Measurements from ENCODE around the gene FHOD3.

Gene FHOD3

GRCh38 chr18:36602071-36602470 lies 304.6 kb downstream of the FHOD3 start:
- DNase-seq = no peak

GRCh38 chr18:36602620-36603019 lies 305.1 kb downstream of the FHOD3 start:
- no peak for DNase-seq

- DNase-seq = no peak
Measured at GRCh38 chr18:36608107-36608506, 310.6 kb downstream of the FHOD3 start.

GRCh38 chr18:36610258-36610657 lies 312.7 kb downstream of the FHOD3 start:
- no peak for DNase-seq

- no peak for DNase-seq
Measured at GRCh38 chr18:36610661-36611060, 313.1 kb downstream of the FHOD3 start.

DNA sequence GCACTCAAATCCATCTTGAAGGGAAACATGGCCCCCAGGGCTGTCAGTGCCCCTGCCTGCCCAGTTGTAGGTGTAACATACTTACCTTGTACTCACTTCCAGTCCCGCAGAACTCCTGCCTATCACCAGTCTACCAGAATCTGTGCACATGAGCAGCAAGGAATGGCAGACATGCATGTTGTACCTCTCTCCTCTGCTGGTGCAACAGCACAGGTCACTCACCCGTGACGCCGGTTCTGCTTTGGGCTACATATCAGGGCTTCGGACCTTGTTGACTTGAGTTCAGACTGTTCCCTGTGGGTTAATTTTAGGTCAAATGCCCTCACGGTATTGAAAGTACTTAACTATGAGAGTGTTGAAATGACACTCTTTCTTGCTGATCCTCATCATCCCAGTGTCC lies 315.6 kb downstream of the FHOD3 start:
- DNase-seq = no peak

GRCh38 chr18:36613810-36614209 lies 316.3 kb downstream of the FHOD3 start:
- no peak for DNase-seq

GRCh38 chr18:36620788-36621187 lies 323.3 kb downstream of the FHOD3 start:
- DNase-seq = no peak

- no peak for DNase-seq
Measured at GRCh38 chr18:36622610-36623009, 325.1 kb downstream of the FHOD3 start.

DNA sequence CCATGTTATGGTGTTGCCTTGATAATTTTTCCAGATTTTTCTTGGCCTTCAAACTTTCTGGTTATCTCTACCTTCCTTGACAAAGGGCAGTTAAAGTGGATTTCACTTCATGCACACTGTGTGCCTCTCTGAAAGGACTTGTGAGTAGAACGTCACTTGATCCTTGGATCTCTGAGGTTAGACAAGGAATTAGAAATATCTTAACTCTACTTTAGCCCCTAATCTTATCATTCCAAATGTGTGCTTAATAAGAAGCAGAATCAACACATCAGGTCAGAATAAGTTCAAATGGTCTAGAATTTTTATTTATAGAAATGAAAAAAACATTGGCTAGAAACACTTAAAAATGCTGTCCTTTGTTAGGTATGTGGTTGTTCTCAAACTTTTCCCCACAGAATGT lies 325.6 kb downstream of the FHOD3 start:
- DNase-seq = no peak

DNA sequence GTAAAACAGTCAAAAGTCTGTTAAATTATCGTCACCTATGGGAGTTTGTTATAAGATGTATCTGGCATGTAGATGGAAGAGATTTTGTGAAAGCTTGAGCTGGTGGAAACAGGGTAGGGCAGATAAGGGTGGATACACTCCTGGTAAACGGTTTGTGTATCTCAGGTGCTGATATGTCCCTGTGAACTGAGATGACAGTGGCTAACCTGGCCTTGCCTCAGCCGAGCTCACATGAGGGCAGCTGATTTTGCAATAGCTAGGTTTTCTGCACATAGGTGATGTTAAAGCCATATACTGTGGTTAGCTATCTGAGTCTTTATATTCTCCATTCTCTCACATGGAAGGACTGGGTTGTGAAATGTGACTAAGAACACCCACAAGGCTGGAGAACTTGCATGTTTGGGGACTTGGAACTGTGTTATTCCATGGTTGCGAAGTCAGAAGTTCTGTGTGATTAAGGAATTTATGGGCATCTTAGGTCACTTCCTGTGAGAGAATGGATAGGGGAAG lies 326.2 kb downstream of the FHOD3 start:
- no peak for DNase-seq

DNA sequence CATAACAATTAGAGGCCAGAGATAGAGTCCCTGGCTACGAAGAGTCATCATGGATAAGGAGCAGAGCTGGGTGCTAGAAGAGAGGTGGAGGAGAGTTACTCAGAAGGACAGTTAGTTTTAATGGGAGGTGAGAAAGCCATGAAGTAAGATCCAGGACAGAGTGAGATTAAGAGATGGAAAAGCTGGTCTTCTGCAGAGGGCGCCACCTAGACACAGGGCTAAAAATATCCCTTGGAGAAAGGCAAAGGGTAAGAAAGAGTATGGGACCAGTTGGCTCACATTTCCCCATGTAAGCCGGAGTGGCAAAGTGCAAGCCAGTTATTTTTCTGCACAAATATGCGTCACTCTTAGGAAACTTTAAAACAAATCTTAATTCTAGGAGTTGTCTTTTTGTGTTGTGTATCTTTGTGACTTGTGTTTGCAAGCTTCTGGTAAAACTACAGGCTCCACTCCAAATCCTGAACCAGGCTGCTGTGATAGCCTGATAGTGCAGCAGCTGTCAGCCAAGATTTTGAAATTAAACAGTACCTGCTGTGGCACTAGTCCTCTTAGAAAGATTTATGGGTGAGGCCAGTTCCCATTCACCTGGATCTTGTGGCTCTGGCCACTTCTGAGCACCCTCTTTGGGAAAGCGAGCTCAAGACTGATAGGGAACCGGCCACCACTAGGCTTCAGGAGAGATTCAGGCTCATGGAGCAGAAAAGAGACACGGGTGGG lies 327.1 kb downstream of the FHOD3 start:
- DNase-seq = no peak

- no peak for DNase-seq
Measured at GRCh38 chr18:36625386-36625785, 327.9 kb downstream of the FHOD3 start.

DNA sequence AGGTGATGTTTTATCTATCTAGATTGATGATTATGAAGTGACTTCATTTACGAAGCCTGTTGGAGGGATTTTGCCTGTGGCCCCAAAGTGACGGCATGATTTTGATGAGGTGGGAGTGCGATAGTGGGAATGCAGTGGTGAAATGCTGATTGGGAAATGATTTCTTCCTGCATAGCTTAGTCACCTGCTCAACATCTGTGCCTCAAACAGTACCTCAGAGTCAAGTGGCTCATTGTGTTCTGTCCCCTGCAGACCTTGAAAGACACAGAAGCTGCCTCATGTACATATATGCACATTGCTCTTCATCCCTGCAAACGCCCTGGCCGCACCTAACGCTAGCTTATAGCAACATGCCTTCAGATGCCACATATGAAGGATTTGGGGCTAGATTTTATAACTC lies 330.1 kb downstream of the FHOD3 start:
- DNase-seq = no peak

GRCh38 chr18:36628435-36629137 lies 331.1 kb downstream of the FHOD3 start:
- DNase-seq = no peak

- DNase-seq = no peak
Measured at GRCh38 chr18:36629138-36629530, 331.6 kb downstream of the FHOD3 start.

DNA sequence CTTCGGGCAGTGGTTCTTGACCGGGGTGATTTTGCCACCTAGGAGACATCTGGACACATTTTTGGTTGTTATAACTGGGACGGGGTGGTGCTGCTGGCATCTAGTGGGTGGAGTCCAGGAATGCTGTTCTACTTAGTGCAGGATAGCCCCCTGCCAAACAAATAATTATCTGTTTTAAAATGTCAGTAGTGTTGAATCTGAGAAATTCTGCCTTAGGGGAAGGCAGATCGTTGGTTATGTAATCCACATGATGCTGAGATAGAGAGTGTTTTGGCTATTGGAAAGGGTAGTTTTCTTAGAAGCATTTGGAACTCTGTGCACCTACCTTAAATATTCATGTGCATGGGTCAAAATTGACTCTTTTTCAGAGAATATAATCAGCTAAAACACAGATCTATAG lies 332.3 kb downstream of the FHOD3 start:
- no peak for DNase-seq

DNA sequence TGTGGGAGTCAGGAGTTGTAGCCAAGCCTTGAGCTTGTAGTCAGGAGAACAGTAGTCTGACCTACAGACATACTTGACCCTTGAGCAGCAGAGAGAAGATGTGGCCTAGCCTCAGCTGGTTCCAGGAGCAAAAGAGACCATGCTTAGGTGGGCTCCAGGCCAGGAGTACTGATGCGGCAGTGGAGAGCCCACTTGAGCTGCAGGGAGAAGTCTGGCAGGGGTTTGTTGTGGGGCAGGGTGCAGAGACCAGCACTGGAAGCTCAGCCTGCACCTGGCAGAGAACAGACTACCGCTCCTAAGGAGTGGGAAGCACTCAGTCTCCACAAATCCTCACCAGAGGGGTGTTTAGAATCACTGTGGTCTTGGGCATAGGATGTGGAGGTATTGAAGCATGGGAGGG lies 333.4 kb downstream of the FHOD3 start:
- no peak for DNase-seq

DNA sequence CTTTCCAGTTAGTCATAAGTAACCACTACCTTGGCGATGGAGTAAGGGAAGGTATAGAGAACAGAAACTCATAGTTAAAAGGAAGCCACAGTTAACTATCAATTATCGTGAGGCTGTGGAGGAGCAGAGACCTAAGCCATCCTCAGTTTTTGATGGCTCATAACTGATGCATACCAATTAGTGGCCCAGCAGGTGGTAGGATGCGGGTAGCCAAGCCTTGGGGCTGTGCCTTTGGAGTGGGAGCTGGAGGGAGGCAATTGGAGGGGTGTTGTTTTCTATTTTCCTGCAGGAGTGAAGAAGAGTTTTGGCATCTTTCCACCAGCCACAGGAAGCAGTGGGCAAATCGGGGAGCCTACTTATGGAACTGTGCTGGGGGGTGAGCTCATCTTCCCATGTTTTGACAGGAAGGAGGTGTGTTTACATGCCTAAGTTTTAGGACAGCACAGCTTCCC lies 336.5 kb downstream of the FHOD3 start:
- DNase-seq = no peak

DNA sequence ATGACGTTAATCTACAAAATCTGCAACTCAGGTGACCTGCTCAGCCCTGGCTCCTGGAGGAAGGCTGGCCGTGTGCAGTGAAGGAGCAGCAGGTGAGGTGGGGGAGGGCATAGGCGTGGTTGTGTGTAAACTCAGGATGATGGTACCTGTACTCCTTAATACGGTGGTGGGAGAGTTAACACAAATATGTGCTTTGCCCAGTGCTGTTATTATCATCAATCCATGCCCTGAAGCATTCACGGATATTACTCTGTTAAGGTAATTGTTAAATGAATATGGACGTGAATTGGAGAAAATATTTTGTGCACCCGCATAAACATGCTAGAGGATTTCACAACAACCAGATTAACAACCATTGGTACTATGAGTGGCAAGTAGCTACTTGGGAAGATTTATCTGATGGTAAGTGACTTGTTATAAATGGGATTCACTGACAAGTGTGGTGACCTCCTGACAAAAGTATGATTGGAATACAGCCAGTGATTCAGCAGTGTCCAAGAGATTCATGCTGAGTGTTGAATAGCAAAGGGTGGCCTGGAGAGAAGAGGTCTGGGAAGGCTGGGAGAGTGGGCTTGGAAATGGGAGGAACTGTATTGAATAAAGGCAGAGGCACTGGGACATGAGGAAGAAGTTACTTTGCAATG lies 337.2 kb downstream of the FHOD3 start:
- DNase-seq = no peak

- DNase-seq = no peak
Measured at GRCh38 chr18:36635414-36636096, 338.0 kb downstream of the FHOD3 start.

- DNase-seq = no peak
Measured at GRCh38 chr18:36636237-36636817, 338.8 kb downstream of the FHOD3 start.

DNA sequence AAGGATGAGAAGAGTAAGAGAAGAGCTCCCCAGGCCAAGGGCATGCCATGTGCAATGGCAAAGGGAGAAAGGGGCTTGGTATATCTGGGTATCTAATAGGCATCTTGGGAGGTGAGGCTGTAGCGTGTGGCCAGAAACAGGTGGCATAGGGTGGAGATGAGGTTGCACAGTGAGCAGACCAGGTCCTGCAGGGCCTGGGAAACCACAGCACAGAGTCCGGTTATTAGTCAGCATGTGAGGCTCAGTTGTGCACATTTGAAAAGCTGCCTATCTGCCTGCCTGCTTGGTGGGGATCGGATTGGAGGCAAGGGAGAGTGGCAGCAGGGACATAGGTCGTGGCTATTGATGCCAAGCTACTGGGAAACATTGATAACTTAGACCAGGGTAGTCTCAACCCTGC lies 340.7 kb downstream of the FHOD3 start:
- DNase-seq = no peak
